Putamen (tissue), 1 donor: ENCODE measurements around the gene TBC1D9.
A peak's percentile ranks its signal among the peaks of the same experiment; 100 is the strongest.

Experiments
- DNase-seq: peaks from one replicate; pipeline ENCODE4 v3.0.0-alpha.2; 2016; ENCODE audit warnings: low spot score

Gene TBC1D9

DNA sequence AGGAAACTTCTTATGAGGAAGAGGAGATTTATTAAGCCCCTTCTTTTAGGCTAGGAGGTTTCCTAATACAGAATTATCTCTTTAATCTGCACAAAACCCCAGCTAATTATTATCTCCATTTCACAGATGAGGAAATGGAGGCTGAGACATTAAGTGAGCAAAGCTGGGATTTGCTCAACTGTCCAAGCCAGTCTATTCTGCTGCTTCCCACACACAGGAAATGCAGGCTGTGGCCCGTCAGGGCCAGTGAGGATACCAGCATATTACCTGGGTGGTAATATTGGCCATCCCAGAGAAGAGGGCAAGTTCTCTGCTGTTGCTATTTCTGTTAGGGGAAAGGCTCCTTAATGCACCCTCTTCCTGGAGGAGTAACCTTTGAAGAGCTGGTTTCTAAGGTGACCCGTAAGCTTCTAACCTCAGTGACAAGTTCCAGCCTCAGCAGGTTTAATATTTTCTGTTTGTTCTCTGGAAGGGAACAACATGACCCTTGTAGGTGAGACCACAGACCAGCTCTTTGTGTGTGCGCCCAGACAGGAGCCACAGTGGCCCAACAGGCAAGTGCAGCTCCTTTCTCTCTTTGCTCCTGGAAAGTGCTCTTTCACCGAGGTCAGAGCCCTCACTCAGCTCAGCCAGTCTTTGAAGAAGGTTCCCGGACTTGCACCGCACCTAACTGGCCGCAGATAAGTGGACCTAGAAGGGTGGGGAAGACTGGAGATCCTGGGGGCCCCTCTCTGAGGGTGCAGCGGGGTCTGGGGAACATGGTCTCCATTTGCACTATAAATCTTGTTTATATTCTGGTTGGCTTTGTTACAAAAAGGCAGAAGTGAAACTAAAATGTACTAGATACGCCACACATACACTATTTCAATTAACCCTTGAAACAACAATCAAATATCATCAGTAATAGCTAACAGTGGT lies 35.5 kb downstream of the TBC1D9 start:
- DNase-seq, result no peak

GRCh38 chr4:140719686-140720085 lies 36.5 kb downstream of the TBC1D9 start:
- DNase-seq, result no peak

- DNase-seq, result no peak
These were observed 37.2 kb downstream of the TBC1D9 start for GRCh38 chr4:140719022-140719421.

DNA sequence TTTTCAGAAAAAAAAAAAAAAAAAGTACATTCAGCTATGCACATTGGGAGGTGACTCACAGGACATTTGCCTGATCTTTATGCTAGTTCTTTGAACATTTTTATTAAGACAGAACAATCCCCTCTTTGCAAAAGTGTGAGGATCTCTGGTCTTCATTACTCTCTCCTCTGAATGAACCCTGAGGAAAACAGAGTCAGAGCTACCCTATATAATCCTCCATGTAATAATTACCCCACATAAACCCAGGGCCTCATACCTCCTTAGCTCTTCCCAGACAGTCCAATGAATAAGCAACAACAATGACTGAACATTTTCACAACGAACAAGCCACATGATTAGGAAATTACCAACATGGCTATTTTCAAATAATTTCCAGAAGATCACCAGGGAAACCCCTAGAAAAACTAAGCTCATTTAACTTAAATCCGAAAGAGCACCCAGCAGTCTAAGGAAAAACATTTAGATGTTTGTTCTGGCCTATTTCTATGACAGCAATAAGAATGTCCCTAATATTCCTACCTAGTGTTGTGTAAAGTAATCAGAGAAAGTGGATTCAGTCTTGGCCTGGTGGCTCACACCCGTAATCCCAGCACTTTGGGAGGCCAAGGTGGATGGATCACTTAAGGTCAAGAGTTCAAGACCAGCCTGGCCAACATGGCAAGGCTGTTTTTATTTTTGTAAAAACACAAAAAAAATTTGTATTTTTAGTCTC lies 37.8 kb downstream of the TBC1D9 start:
- DNase-seq, result no peak

DNA sequence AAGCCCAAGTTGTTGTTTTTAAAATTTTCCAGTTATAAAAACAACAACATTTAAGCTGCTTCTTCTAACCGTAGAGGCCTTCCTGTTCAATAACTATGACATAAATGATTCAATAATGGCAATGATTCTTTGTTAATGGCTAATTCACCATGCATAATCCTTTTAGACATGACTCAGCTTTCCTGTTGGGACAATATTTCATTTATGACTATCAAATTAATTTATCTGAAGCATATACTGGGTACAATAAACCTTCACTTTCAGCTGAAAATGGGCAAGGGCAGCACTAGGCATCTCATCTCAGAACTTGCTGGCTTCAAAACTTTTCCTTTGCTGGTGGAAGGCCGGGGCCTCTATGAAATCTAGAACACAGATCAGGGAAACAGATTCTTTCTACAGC lies 38.9 kb downstream of the TBC1D9 start:
- DNase-seq, result no peak

DNA sequence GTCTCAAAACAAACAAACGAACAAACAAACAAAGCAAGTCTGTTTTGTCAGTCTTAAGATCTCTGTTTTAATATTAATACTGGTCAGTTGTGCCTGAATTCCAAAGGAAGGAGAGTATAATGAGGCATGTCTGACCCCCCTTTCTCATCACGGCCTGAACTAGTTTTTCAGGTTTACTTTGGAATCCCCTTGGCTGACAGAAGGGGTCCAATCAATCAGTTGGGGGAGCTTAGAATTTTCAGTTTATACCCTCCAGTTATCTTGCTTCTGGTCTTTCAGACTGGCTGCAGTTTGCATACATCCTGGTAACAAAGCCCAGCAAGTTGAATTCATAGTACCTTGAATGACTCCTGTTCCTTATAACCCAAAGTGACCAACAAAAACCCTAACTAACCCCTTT lies 41.1 kb downstream of the TBC1D9 start:
- no peak for DNase-seq

DNA sequence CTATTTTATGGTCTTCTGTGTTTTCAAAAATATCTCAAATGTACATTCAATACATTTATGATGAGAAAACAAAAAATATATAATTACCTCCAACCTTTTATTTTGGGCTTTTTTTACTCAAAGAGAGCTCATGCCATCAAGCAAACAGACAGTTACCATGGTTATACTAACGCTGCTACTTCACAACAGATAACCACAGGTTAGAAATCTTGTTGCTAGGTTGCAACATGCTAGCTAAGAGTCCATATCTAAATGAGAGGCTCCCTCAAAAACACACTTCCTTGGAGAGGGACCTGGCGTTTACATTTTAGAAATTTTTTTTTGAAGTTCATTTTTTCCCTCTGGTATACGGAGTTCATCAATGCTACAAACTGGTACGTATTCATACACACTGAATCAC lies 44.3 kb downstream of the TBC1D9 start:
- DNase-seq, result no peak

DNA sequence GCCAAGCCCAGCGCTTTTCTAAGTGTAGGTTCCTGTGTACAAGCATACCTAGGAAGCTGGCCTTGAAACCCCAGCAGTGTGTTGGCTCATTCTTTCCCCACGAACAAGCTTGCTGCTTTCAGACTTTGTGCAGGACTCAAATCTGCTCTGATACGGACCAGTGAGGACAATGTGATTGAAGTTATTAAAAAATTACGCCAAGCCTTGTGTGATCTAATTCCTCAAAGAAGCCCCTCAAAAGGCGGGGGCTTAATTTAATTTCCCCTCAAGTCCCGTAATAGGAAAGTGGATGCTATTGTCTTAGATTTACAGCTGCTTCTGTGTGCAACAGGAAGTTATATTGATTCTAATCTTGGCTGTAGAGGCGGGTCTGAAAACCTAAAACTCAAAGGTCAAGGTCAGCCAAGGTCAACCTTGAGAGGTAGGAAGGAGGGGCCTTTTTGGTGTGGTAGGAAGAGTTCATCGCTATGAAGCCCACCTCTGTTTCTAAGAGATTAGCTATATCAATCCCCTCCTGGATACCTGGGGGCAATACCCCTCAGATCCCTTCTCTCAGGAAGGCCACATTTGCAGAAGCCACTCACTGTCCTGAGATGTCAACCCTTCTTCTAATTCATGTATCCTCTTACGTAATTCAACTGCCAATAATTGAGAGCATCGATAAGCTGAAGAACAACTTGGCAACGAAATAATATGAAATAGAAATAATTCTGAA lies 45.1 kb downstream of the TBC1D9 start:
- no peak for DNase-seq

- no peak for DNase-seq
These were observed 48.9 kb downstream of the TBC1D9 start for GRCh38 chr4:140707325-140707724.

- no peak for DNase-seq
These were observed 49.5 kb downstream of the TBC1D9 start for GRCh38 chr4:140706665-140707064.

GRCh38 chr4:140706276-140706625 lies 49.9 kb downstream of the TBC1D9 start:
- no peak for DNase-seq

DNA sequence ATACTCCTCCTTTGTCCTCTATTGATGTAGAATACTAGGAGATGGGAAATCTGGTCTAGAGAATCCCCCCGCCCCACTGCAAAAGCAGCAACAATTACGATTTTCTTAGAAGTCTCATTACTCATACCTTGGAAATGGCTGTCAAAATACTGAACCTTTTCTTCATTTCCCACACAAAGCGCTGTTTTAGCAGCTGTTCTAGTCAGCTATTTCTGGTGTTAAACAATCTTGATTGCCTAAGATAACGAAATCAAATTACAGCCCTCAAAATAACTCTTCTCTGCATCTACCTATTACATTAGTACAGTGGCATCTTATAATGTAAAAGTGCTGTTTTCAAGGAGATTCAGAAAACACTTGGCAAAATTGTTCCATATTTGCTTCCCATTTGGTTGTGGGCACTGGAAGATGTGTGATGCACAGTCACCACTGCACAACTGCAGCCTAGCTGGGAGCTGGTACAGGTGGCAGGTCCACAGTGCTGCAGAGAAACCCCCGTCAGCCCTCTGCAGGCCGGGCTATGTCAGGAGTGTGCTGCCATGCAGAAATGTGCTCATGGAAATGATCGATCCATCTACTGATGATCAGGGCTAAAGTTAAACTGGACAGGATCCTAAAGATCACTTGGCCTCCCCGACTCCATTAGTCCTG lies 50.4 kb downstream of the TBC1D9 start:
- peak; percentile 56 for DNase-seq

DNA sequence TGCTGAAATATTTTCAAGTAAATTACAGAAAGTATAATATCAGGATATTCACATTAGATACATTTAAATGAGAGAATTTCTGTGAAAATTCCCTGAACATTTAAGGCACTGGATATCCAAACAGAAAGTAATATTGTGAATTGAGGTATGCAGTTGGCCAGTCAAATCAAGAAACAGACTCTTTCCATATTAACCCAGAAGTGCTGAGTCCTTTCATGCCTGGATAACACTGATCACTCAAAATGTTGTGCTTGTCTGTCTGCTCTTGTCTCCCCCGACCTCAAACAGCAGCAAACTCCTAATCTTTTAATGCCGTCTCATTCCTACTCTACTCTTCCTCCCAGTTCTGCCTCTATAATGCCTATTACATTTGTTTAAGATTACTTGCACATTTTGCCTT lies 51.2 kb downstream of the TBC1D9 start:
- no peak for DNase-seq

DNA sequence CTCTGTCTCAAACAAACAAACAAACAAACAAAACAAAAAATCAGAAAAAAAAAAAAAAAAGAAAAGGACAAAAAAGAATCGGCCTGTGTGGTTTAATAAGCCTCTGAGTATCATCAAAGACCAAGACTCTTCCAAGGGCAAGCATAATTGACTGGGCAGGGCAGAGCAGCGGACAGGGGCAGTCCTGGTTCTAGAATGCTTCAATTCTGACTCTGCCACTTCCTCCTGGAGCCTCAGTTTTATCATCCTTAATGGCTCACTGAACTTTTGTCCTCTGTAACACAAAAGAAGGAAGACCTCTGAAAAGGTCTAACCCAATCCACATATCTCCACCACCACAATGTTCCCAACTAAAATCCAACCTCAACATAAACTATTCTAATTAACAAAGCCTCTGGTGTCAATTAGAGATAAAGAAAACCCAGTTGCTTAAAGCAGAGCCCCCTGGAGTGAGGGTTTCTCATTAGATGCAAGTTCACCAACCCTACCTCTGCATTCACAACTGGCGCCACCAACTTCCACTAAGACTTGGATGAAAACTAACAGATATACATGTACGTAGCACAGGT lies 51.7 kb downstream of the TBC1D9 start:
- DNase-seq, result no peak

GRCh38 chr4:140703463-140703862 lies 52.7 kb downstream of the TBC1D9 start:
- DNase-seq, result no peak

DNA sequence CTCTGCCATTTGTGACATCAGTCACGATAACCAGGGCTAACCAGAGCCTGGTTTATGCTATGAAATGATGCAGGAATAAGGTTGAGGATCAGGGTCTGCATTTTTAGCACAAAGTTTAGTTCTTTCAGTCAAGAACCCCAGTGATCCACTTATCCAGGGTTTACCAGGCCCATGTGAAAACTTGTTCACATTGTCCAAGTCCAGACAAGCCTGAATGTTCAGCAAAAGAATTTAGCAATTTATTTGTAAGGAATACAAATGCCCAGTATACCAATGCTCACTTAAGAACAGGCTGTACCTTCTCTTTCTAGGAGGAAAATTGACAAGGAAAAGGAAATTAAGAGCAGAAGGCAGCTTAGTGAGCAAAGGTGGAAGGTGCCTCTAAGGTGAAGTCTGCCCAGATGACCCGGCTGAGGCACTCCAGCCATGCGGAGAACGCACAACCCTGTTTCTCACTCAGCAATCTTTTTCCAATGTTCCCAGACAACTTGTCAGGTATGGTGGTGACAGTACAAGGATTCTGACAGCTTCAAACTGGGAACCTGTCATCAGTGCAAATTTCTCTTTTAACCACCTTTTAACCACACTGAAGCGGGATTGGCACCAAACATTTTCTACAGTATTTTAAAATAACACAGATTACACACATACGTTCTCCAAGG lies 54.0 kb downstream of the TBC1D9 start:
- DNase-seq, result peak; percentile 10

GRCh38 chr4:140701071-140701470 lies 55.1 kb downstream of the TBC1D9 start:
- no peak for DNase-seq

DNA sequence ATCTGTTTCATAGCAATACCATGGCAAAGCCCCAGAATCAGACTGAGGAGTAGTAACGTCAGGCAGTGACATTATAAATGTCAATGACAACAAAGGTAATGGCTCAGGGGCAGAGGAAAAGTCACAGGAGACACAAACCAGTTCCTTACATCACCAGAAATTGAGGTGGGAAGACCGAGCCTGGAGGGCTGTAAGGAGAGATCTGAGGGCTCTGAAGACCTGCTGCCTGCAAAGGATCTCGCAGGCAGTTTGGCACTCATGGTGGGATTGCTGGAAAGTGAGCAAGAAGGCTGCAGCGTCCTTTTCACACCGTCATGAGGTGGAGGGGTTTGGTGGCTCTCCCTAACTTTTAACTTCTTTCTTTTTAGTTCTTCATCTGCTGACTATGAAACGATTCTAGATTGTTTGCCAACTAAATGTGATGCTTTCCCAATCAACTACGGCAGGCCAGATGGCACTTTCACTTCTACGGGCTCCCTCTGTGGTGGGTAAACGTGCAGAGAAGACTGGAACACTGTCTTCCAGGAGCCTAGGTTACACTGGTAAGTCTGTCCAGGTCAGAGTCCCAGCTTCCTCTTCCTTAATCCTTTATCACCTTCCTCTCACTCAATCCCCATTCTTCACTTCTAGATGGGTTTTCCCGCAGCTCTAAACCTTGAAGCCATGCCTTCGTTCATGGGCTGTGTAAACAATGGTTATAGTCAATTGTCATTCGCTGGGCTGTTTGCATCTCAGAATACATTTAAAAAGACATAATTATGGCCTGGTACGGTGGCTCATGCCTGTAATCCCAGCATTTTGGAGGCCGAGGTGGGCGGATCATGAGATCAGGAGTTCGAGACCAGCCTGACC lies 58.2 kb downstream of the TBC1D9 start:
- no peak for DNase-seq

DNA sequence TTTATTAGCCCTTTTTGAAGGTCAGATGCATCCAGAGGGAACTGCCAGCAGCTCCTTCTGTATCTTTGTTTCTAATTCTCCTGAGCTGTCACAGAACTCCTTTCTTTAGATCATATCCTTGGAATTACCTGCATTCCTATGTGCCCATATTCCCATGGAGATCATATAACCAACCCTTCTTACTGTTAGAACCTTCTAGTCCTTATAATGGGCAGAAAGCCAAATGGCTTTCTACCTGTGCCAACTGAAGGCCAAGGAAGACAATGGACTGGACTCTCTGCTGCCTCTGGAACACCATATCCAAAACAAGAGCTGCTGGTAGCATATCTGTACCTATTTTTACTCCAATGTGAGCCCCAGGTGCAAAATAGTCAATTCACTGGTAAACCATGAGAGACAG lies 60.7 kb downstream of the TBC1D9 start:
- DNase-seq, result no peak

- DNase-seq, result no peak
These were observed 62.6 kb downstream of the TBC1D9 start for GRCh38 chr4:140693562-140693961.
